Measurements from ENCODE around the gene DPP6.

DNA sequence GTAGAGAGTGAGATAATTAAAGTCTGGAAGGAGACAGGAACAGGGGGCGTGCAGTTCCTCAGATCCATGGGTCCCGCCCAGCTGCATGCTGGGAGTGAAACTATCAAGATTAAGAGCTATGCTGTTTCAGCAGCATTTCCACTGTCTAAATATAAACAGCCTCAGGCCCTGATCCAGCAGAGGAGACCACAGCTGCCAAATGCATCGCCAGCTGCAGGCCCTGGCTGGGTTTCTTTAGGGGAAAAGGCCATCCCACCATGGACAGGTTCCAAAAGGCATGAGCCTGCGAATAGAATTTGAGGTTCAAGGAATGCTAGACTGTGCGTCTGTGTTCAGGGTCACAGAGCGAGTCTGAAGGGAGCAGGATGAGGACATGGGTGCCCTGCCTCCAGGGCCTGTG is 539.3 kb downstream of the DPP6 start:
- TF ChIP-seq CTCF (IDR thresholded peaks at IDR 0.05; ENCODE audit: insufficient read depth, low read depth, low read length) (no peak), EZH2 (IDR thresholded peaks at IDR 0.05; ENCODE audit: insufficient read depth, low read length) (no peak)
